DMS79 (cell line): Measurements from ENCODE around the gene IER3IP1.
"Not testable (repeated sequence)": the region's sequence is repeated elsewhere in the genome, so short reads cannot be mapped to it uniquely, and the experiment has no call there.

Experiments used
- DNase-seq: peaks from one replicate; lab custom pipeline; 2025; lab: John Stamatoyannopoulos, UW

Gene IER3IP1

GRCh38 chr18:47158404-47158803 lies 17.8 kb downstream of the IER3IP1 start:
- DNase-seq: not testable (repeated sequence)

- DNase-seq: no peak
Measured at GRCh38 chr18:47151439-47151838, 24.7 kb downstream of the IER3IP1 start.

- no peak for DNase-seq
Measured at GRCh38 chr18:47150824-47151366, 25.3 kb downstream of the IER3IP1 start.

GRCh38 chr18:47150029-47150823 lies 25.9 kb downstream of the IER3IP1 start, which contains the start of gene HDHD2:
HDHD2 (minus strand) TSS chr18:47150500; CDS start chr18:47136439, 14,061 bp downstream.
- peak; percentile 44 for DNase-seq

- no peak for DNase-seq
Measured at GRCh38 chr18:47149457-47150028, 26.6 kb downstream of the IER3IP1 start.

- no peak for DNase-seq
Measured at GRCh38 chr18:47146206-47146605, 30.0 kb downstream of the IER3IP1 start.

- DNase-seq: no peak
Measured at GRCh38 chr18:47143899-47144485, 32.2 kb downstream of the IER3IP1 start.

- DNase-seq: no peak
Measured at GRCh38 chr18:47143153-47143552, 33.0 kb downstream of the IER3IP1 start.

GRCh38 chr18:47141289-47141688 lies 34.9 kb downstream of the IER3IP1 start:
- DNase-seq: no peak

- DNase-seq: no peak
Measured at GRCh38 chr18:47121146-47121545, 55.0 kb downstream of the IER3IP1 start.

- no peak for DNase-seq
Measured at GRCh38 chr18:47120428-47120827, 55.7 kb downstream of the IER3IP1 start.

GRCh38 chr18:47118981-47119380 lies 57.2 kb downstream of the IER3IP1 start:
- DNase-seq: no peak

- no peak for DNase-seq
Measured at GRCh38 chr18:47115205-47115604, 61.0 kb downstream of the IER3IP1 start.

- no peak for DNase-seq
Measured at GRCh38 chr18:47113796-47114540, 62.2 kb downstream of the IER3IP1 start.

- no peak for DNase-seq
Measured at GRCh38 chr18:47110492-47111274, 65.5 kb downstream of the IER3IP1 start.

- DNase-seq: no peak
Measured at GRCh38 chr18:47109720-47110119, 66.4 kb downstream of the IER3IP1 start.

- DNase-seq: no peak
Measured at GRCh38 chr18:47108998-47109405, 67.2 kb downstream of the IER3IP1 start.

GRCh38 chr18:47108373-47108772 lies 67.8 kb downstream of the IER3IP1 start:
- no peak for DNase-seq
